ENCODE results near the gene LATS2.

LATS2 gene

GRCh38 chr13:21075379-21076249 lies 14.2 kb upstream of the LATS2 start:
- no peak for FAIRE-seq
- TF ChIP-seq CTCF (IDR thresholded peaks at IDR 0.05; ENCODE audit: insufficient read depth, missing control alignments): no peak
- no peak for DNase-seq (ENCODE audit: insufficient read length, low spot score)

DNA sequence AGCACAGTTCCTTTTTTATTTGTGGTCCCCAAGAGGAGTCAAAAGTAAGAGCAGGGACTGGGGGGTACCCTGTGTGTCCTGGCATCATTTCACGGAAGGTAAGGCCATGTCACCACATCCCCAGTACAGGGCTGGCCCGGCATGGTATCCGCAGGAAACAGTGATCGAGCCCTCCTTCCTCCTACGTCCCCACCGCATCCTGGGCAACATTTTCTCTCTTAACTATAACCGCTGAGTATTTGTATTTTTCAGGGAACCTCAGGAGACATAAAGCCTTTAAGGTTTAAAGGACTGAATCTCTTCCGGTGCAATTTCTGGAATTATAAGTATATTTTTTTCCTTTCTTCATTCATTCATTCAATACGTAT lies 13.6 kb upstream of the LATS2 start:
- no peak for TF ChIP-seq CTCF (IDR thresholded peaks at IDR 0.05; ENCODE audit: insufficient read depth, missing control alignments)
- FAIRE-seq: no peak
- no peak for DNase-seq (ENCODE audit: insufficient read length, low spot score)

DNA sequence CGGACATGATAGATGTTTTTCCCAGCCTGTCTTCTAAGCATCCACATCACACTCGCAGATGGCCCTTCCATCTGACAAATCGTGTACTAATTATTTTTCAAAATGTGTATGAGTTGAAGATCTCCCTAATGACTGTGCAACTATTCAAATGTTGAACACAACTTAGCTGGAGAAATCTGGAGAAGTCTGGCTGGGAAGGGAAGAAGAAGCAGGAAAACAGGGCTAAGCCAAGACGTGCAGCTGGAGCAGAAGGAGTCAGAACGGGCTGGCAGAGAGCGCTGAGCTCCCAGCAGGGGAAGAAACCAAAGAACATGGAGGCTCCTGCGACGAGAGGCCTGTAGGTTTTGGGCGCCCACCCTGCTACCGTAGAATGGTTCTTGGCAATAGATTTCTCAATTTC lies 13.2 kb upstream of the LATS2 start:
- TF ChIP-seq CTCF (IDR thresholded peaks at IDR 0.05; ENCODE audit: insufficient read depth, missing control alignments): no peak
- DNase-seq (ENCODE audit: insufficient read length, low spot score): no peak
- FAIRE-seq: no peak

- no peak for DNase-seq (ENCODE audit: insufficient read length, low spot score)
- TF ChIP-seq CTCF (IDR thresholded peaks at IDR 0.05; ENCODE audit: insufficient read depth, missing control alignments): no peak
- no peak for FAIRE-seq
Observed at GRCh38 chr13:21071924-21072323, 10.5 kb upstream of the LATS2 start.

GRCh38 chr13:21071015-21071414 lies 9.6 kb upstream of the LATS2 start:
- FAIRE-seq (no peak), DNase-seq (ENCODE audit: insufficient read length, low spot score) (no peak)

GRCh38 chr13:21069561-21070004 lies 8.2 kb upstream of the LATS2 start:
- FAIRE-seq (no peak), DNase-seq (ENCODE audit: insufficient read length, low spot score) (no peak)
- TF ChIP-seq CTCF (IDR thresholded peaks at IDR 0.05; ENCODE audit: insufficient read depth, missing control alignments): no peak

More at GRCh38 chr13:21071015-21071414, 9.6 kb upstream of the LATS2 start:
- no peak for TF ChIP-seq CTCF (IDR thresholded peaks at IDR 0.05; ENCODE audit: insufficient read depth, missing control alignments)

DNA sequence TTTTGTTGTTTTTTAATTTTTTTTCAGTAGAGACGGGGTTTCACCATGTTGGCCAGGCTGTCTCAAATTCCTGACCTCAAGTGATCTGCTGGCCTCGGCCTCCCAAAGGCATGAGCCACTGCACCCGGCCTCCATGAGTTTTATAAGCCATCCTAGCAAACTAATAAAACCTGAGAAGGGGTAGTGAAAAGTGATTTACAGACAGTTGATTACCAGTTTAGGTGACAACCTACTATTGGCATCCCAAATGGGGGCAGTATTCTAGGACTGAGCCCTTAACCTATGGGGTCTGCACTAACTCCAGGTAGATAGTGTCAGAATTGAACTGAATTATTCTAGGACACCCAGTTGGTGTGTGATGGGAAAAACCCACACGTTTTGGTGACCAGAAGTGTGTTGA lies 6.5 kb upstream of the LATS2 start:
- TF ChIP-seq CTCF (IDR thresholded peaks at IDR 0.05; ENCODE audit: insufficient read depth, missing control alignments): no peak
- FAIRE-seq (no peak), DNase-seq (ENCODE audit: insufficient read length, low spot score) (no peak)

Measured in D721Med (cell line).